Suprapubic skin (tissue), 3 donors: Measurements from ENCODE around the gene ABCA13.

ENCODE experiments used
- CTCF ChIP-seq, 2 donors: fragments of 200-600 bp in 1 of 2; fragments of 450-650 bp in 1 of 2; sonication (generic) in 1 of 2; IDR thresholded peaks; one replicate each; pipeline ENCODE4 v1.5.1; 2016 to 2019; ENCODE audit warnings: antibody characterized with exemption in 2 of 2, mild to moderate bottlenecking in 1 of 2, moderate library complexity in 1 of 2
- EP300 ChIP-seq: sonication (generic); formaldehyde crosslinking; IDR thresholded peaks from one replicate; pipeline ENCODE4 v1.6.1; 2017; ENCODE audit warnings: antibody characterized with exemption

DNA sequence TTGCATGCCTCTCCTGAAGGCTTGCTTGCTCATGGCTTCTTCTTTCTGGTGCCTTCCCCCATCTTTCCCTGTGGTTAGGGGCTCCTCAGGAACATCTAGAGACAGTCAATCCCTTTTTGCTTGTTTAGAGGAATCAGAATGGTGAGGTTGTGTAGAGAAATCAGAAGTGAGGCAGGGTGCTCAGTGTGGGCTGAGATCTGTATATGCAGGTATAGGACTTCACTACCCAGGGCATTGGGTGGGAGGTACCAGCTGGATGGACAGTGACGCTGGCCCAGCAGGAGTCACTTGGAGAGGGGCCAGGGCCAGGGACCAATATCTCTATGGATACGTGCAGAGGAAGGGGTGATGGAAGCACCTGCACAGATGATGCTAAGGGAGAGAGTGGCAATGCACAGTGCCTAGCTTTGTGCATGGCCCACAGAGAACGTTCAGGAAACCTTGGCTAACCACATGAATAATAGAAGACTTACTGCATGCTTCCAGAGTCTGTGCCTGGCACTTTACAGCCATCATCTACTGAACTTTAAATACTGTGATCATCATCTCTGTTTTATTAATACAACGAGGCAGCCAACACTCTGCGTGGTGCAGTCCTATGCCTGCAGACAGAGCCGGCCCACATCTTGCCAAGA lies 255.2 kb downstream of the ABCA13 start:
- TF ChIP-seq EP300: no peak
- TF ChIP-seq CTCF (IDR thresholded peaks at IDR 0.05): no peak
